Psoas muscle (tissue), 8 donors: Measurements from ENCODE around the gene CELF2. TPM values are rescaled to one million over a fixed set of nuclear protein-coding genes. Genes with fewer than 3 reads are reported as not detected.

Experiments used
- ATAC-seq, 4 donors: fragments of 200-7000 bp; cut with Tn5 transposase; one replicate each; pipeline ENCODE4 v1.9.1; 2020; ENCODE audit warnings: moderate library complexity in 3 of 4, mild to moderate bottlenecking in 2 of 4
- DNase-seq, 2 donors: peaks; one replicate each; pipeline ENCODE4 v3.0.0-alpha.2; 2020
- H3K27ac ChIP-seq: fragments of 200-600 bp; one replicate; pipeline ENCODE4 v1.8.0; 2022
- H3K27me3 ChIP-seq, 3 donors: fragments of 200-600 bp in 1 of 3; one replicate each; pipeline versions ENCODE4 v1.6.1 to v1.8.0; 2013 to 2022; ENCODE audit warnings: low read length in 2 of 3, mild to moderate bottlenecking in 2 of 3, moderate library complexity in 1 of 3; ENCODE audit not compliant: insufficient read depth in 3 of 3
- H3K36me3 ChIP-seq, 2 donors: fragments of 200-600 bp in 1 of 2; one replicate each; pipeline versions ENCODE4 v1.6.1 to v1.8.0; 2013 to 2022; ENCODE audit warnings: low read depth in 1 of 2, mild to moderate bottlenecking in 1 of 2, moderate library complexity in 1 of 2; ENCODE audit not compliant: insufficient read depth in 1 of 2
- H3K4me1 ChIP-seq: fragments of 200-600 bp; one replicate; pipeline ENCODE4 v1.8.0; 2022
- H3K4me3 ChIP-seq: fragments of 200-600 bp; one replicate; pipeline ENCODE4 v1.8.0; 2022; ENCODE audit warnings: mild to moderate bottlenecking
- H3K9me3 ChIP-seq: fragments of 200-600 bp; one replicate; pipeline ENCODE4 v1.8.0; 2022
- CTCF ChIP-seq: fragments of 200-600 bp; IDR thresholded peaks from one replicate; pipeline ENCODE4 v1.8.0; 2022; ENCODE audit warnings: antibody characterized with exemption
- WGBS, 3 donors: extraction: QIAGEN DNeasy Blood & Tissue Kit; methylation state at CpG; one replicate each; pipeline versions ENCODE4 v1.1.6 to v1.1.7; 2013; 5-methylcytosine and 5-hydroxymethylcytosine counted together
- intact Hi-C, 2 donors: fragments of 100-400 bp; cut with DNase I; formaldehyde crosslinking; loops; one replicate each; pipeline versions ENCODE4 v1.11.0 to v1.14.2; 2022
- polyA plus RNA-seq, 3 donors: library from polyadenylated mRNA; stranded (reverse); fragments of 200-250 nt; gene quantifications; one replicate each; pipeline ENCODE4 v1.2.3, GENCODE V29; 2013
- total RNA-seq, 4 donors: library from RNA; stranded (reverse); fragmentation: NEBNext Ultra II Directional in 2 of 4; extraction: Animal tissue kit (Norgen Biotek cat#: 25700) in 2 of 4; gene quantifications; one replicate each; pipeline versions ENCODE4 v1.2.1 to v1.2.4, GENCODE V29; 2021 to 2023
- donor health status: healthy with polysubstance abuse.
- donor health status: DM: no; HTN: no; CAD: no; lungs with moderate emphysema.
- donor health status: Bipolar disorder and iron deficiency.
- donor health status: healthy.
- donor health status: DM: yes; HTN: yes; CAD: no.
- donor health status: DM: no; HTN: no; CAD: no.
- donor health status: DM: no; HTN: no; CAD: no.
- donor health status: DM: yes; HTN: yes; CAD: no.

CELF2 gene
- total and polyA plus RNA-seq, 7 donors: 9.8 to 47.8 (median 29.0) TPM

DNA sequence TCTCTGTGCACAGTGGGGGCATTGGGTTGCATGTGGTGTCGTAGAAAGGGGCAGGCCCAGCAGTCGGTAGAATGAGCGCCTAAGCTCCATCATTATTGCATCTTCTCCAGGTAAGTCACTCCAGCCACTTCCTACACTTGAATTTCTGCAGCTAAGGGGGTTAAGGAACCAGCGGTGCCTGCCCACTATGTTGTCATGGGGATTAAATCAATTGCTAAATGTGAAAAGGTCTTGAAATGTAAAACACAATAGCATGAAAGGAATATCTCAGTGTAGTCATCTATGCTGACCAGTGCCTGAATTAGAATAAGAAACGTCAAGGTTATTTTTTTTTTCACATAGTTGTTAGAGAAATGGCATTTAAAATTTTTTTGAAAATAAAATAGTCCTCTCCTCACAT lies 15.2 kb upstream of the CELF2 start:
- Histone ChIP-seq H3K4me1 (no peaks in the 10 kb centered on the region), H3K27me3 (peaks cover 0 to 4% (median 0%) of the 10 kb centered on the region in 3 donors), H3K9me3 (no peaks in the 10 kb centered on the region), H3K36me3 (no peaks in the 10 kb centered on the region), H3K4me3 (no peak overlapping the region), H3K27ac (no peak overlapping the region)
- ATAC-seq (no peak), DNase-seq (no peak)
- TF ChIP-seq CTCF: no peak
- WGBS, 3 donors: 85 to 88% (median 87%) methylated on average over 5 of the region's 5 CpGs
- intact Hi-C loops: no loop called here

DNA sequence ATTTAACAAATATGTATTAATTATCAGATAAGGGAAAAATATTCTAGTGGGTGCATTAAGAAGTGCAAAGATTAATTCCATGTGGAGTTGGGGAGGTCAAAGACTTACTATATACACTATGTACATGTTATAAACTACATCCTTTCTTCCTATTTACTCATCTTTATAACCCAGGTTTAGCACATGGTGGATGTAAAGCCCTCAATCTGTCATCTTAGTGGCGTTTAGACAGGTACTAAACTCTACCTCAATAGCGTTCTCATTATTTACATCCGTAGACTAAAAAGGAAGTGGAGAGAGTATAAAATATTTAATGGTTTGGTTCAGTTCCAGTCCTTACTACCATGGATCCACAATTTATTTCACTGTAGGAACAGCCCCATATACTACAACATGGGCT lies 14.8 kb upstream of the CELF2 start:
- H3K36me3 ChIP-seq: no peaks in the 10 kb centered on the region
- H3K4me3 ChIP-seq: no peak overlapping the region
- 77 to 92% (median 79%) methylated on average over 3 of the region's 3 CpGs for WGBS, 3 donors
- H3K27me3 ChIP-seq: peaks cover 0 to 4% (median 0%) of the 10 kb centered on the region in 3 donors
- no peaks in the 10 kb centered on the region for H3K9me3 ChIP-seq
- TF ChIP-seq CTCF: no peak
- H3K4me1 ChIP-seq: no peaks in the 10 kb centered on the region
- no peak for ATAC-seq
- no peak overlapping the region for H3K27ac ChIP-seq
- no peak for DNase-seq
- intact Hi-C loops: no loop called here

GRCh38 chr10:11003679-11004078 lies 14.0 kb upstream of the CELF2 start:
- Histone ChIP-seq H3K27ac (no peak overlapping the region), H3K4me1 (no peaks in the 10 kb centered on the region), H3K4me3 (no peak overlapping the region), H3K9me3 (no peaks in the 10 kb centered on the region), H3K36me3 (no peaks in the 10 kb centered on the region), H3K27me3 (peaks cover 0 to 7% (median 0%) of the 10 kb centered on the region in 3 donors)
- no peak for TF ChIP-seq CTCF
- intact Hi-C loops: no loop called here
- ATAC-seq: no peak
- 91% methylated on average over 4 of the region's 4 CpGs for WGBS, 3 donors
- DNase-seq: no peak

- no peak for TF ChIP-seq CTCF
- intact Hi-C loops: no loop called here
- Histone ChIP-seq H3K9me3 (no peaks in the 10 kb centered on the region), H3K4me1 (no peaks in the 10 kb centered on the region), H3K27me3 (peaks cover 0 to 7% (median 0%) of the 10 kb centered on the region in 3 donors), H3K4me3 (no peak overlapping the region), H3K27ac (no peak overlapping the region), H3K36me3 (no peaks in the 10 kb centered on the region)
- ATAC-seq (no peak), DNase-seq (no peak)
- WGBS, 3 donors: 76 to 81% (median 80%) methylated on average over 15 of the region's 15 CpGs
These were observed 13.3 kb upstream of the CELF2 start for GRCh38 chr10:11004144-11005077.
